ENCODE measurements around the gene GSTCD.

DNA sequence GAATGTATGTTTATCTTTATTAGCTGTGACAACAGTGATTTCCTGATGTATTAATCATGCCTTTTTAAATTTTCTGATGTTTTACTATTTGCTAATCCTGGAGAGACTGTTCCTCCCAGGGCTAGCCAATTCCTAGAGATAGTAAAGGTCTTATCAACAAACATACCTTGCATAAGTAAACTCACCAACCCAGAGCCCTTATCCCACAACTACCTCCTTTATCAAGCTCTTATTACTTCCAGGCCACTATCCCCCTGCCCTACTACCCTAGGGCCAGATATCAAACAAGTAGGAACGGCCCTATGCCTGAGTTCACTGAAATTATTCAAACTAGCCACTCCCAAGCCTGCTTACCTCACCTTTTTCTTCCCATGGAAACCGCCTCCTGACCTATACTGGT lies 128.5 kb downstream of the GSTCD start:
- TF ChIP-seq, protein P1, sequence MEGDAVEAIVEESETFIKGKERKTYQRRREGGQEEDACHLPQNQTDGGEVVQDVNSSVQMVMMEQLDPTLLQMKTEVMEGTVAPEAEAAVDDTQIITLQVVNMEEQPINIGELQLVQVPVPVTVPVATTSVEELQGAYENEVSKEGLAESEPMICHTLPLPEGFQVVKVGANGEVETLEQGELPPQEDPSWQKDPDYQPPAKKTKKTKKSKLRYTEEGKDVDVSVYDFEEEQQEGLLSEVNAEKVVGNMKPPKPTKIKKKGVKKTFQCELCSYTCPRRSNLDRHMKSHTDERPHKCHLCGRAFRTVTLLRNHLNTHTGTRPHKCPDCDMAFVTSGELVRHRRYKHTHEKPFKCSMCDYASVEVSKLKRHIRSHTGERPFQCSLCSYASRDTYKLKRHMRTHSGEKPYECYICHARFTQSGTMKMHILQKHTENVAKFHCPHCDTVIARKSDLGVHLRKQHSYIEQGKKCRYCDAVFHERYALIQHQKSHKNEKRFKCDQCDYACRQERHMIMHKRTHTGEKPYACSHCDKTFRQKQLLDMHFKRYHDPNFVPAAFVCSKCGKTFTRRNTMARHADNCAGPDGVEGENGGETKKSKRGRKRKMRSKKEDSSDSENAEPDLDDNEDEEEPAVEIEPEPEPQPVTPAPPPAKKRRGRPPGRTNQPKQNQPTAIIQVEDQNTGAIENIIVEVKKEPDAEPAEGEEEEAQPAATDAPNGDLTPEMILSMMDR (conservative IDR thresholded peaks at IDR 0.05; ENCODE audit: low read length), result no peak
- no peak for TF ChIP-seq EZH2phosphoT487 (IDR thresholded peaks at IDR 0.05; ENCODE audit: borderline replicate concordance)

Measured in Loucy (cell line).